Tibial nerve (tissue), 3 donors: ENCODE data around the gene MRTFA.

Source experiments
- CTCF ChIP-seq, 5 experiments: fragments of 200-600 bp in 3 of 5; fragments of 450-650 bp in 2 of 5; sonication (generic) in 3 of 5; IDR thresholded peaks; one replicate each; pipeline ENCODE4 v1.5.1; 2016 to 2019; ENCODE audit warnings: antibody characterized with exemption in 5 of 5, mild to moderate bottlenecking in 3 of 5, moderate library complexity in 2 of 5
- POLR2A ChIP-seq, 2 donors: fragments of 450-650 bp; IDR thresholded peaks; one replicate each; pipeline ENCODE4 v1.6.1; 2017; ENCODE audit warnings: antibody characterized with exemption in 2 of 2, mild to moderate bottlenecking in 2 of 2, moderate library complexity in 2 of 2

- TF ChIP-seq CTCF (IDR thresholded peaks at IDR 0.05) (no peak), POLR2A (IDR thresholded peaks at IDR 0.05) (no peak)
Measured at GRCh38 chr22:40534379-40535188, 101.9 kb downstream of the MRTFA start.
